ENCODE results near the gene TFPI. TPM values are rescaled to one million over a fixed set of nuclear protein-coding genes. Genes with fewer than 3 reads are reported as not detected.

TFPI gene
- total RNA-seq, 1 experiment from 2014 or later = 8.4 TPM

GRCh38 chr2:187577310-187577709, 23.1 kb upstream of the TFPI start (continued):
- TF ChIP-seq GTF2I (CRISPR knock-in tag; conservative IDR thresholded peaks at IDR 0.05) (no peak), NFE2L1 (CRISPR knock-in tag; IDR thresholded peaks at IDR 0.05) (no peak), USF1 (CRISPR knock-in tag; IDR thresholded peaks at IDR 0.05) (no peak), MYBL2 (CRISPR knock-in tag; IDR thresholded peaks at IDR 0.05) (no peak)

GRCh38 chr2:187576906-187577305, 22.7 kb upstream of the TFPI start:
- peaks cover 20% of the 10 kb centered on the region for H3K9me3 Mint-ChIP-seq
- H3K36me3 Mint-ChIP-seq = peaks cover 18% of the 10 kb centered on the region
- no peak overlapping the region for H3K27ac Mint-ChIP-seq
- no peak overlapping the region for H3K4me3 Mint-ChIP-seq
- peaks cover 29% of the 10 kb centered on the region for H3K4me1 Mint-ChIP-seq
- H3K27me3 Mint-ChIP-seq (ENCODE audit: low read depth) = peaks cover 4% of the 10 kb centered on the region; the same call in 1 of the 2 replicates
- TF ChIP-seq NFE2L1 (CRISPR knock-in tag; IDR thresholded peaks at IDR 0.05) (no peak), HMGA2 (CRISPR knock-in tag; IDR thresholded peaks at IDR 0.05) (no peak)
- no peak for DNase-seq (ENCODE audit: low spot score)
- no peak for ATAC-seq
- POLR2A ChIA-PET = no interaction called here
- CTCF ChIA-PET = interaction anchor here (7.2 kb wide), 1 partner anchor 76 kb away, joined by 195 read pairs; no protein-coding TSS in a partner anchor

- Mint-ChIP-seq H3K27me3 (ENCODE audit: low read depth) (peaks cover 4% of the 10 kb centered on the region; the same call in 1 of the 2 replicates), H3K27ac (no peak overlapping the region), H3K36me3 (peaks cover 20% of the 10 kb centered on the region), H3K4me1 (peaks cover 24% of the 10 kb centered on the region), H3K4me3 (no peak overlapping the region), H3K9me3 (peaks cover 21% of the 10 kb centered on the region)
- no peak for ATAC-seq
- ChIA-PET POLR2A (no interaction called here), CTCF (interaction anchor here (0.8 to 1.8 kb wide), 3 partner anchors 65 to 83 kb away, joined by 4 to 35 read pairs (median 4); no protein-coding TSS in a partner anchor)
- no peak for TF ChIP-seq CREB1 (CRISPR knock-in tag; IDR thresholded peaks at IDR 0.05)
- TF ChIP-seq ZNF396 (CRISPR knock-in tag; IDR thresholded peaks at IDR 0.05; ENCODE audit: borderline replicate concordance) = no peak
- TF ChIP-seq CDX4 (CRISPR knock-in tag; IDR thresholded peaks at IDR 0.05; ENCODE audit: borderline replicate concordance) = no peak
- no peak for DNase-seq (ENCODE audit: low spot score)
Observed at GRCh38 chr2:187575751-187576067, 21.5 kb upstream of the TFPI start.

GRCh38 chr2:187574969-187575750, 20.9 kb upstream of the TFPI start:
- no peak for DNase-seq (ENCODE audit: low spot score)
- H3K27ac Mint-ChIP-seq = no peak overlapping the region
- TF ChIP-seq MAX (CRISPR knock-in tag; IDR thresholded peaks at IDR 0.05) = no peak
- no peak for TF ChIP-seq ESRRA (CRISPR knock-in tag; IDR thresholded peaks at IDR 0.05; ENCODE audit: borderline replicate concordance)
- no peak for TF ChIP-seq HMGXB4 (CRISPR knock-in tag; IDR thresholded peaks at IDR 0.05)
- TF ChIP-seq MXD4 (CRISPR knock-in tag; IDR thresholded peaks at IDR 0.05; ENCODE audit: borderline replicate concordance) = no peak
- no peak for TF ChIP-seq ZNF232 (CRISPR knock-in tag; IDR thresholded peaks at IDR 0.05)
- no peak for TF ChIP-seq JAZF1 (CRISPR knock-in tag; IDR thresholded peaks at IDR 0.05)
- peaks cover 20% of the 10 kb centered on the region for H3K36me3 Mint-ChIP-seq
- ChIA-PET CTCF (interaction anchor here (0.5 to 1.8 kb wide), 4 partner anchors 64 to 717 kb away, joined by 3 to 35 read pairs (median 4); partner anchors contain the start of gene GULP1), POLR2A (no interaction called here)
- H3K27me3 Mint-ChIP-seq (ENCODE audit: low read depth) = peaks cover 4% of the 10 kb centered on the region; the same call in 1 of the 2 replicates
- H3K9me3 Mint-ChIP-seq = peaks cover 21% of the 10 kb centered on the region
- no peak overlapping the region for H3K4me3 Mint-ChIP-seq
- ATAC-seq = no peak
- peaks cover 21% of the 10 kb centered on the region for H3K4me1 Mint-ChIP-seq
